SK-N-MC (cell line): Measurements from ENCODE around the gene HDAC4.
"Not testable (repeated sequence)": the region's sequence is repeated elsewhere in the genome, so short reads cannot be mapped to it uniquely, and the experiment has no call there.

Experiments used
- DNase-seq: peaks from one replicate; pipeline ENCODE4 v3.0.0-alpha.2; 2011; ENCODE audit warnings: low read depth, low spot score
- H3K27ac ChIP-seq: fragments of 200-600 bp; sonication (generic); 2 replicates; pipeline ENCODE4 v1.5.1; 2016; ENCODE audit warnings: mixed run types
- H3K36me3 ChIP-seq: fragments of 200-600 bp; sonication (generic); 2 replicates; pipeline ENCODE4 v1.6.1; 2017; ENCODE audit warnings: antibody characterized with exemption, low read length, mixed read lengths; ENCODE audit not compliant: insufficient read depth
- H3K4me3 ChIP-seq: fragments of 200-600 bp; sonication (generic); 2 replicates; pipeline ENCODE4 v1.5.1; 2016
- H3K9ac ChIP-seq: fragments of 200-600 bp; sonication (generic); 2 replicates; pipeline ENCODE4 v1.8.0; 2017; ENCODE audit warnings: mixed run types, mixed read lengths; ENCODE audit not compliant: insufficient read length
- H3K9me3 ChIP-seq: fragments of 200-600 bp; sonication (generic); 2 replicates; pipeline ENCODE4 v1.6.1; 2017; ENCODE audit warnings: low read depth, mild to moderate bottlenecking, antibody characterized with exemption, low read length, moderate library complexity, mixed read lengths
- EZH2 ChIP-seq: fragments of 200-600 bp; sonication (generic); IDR thresholded peaks from one replicate; pipeline ENCODE4 v1.6.1; 2017; ENCODE audit warnings: antibody characterized with exemption
- FOXP2 ChIP-seq: optimal IDR thresholded peaks from 2 replicates; pipeline ENCODE3; 2011; ENCODE audit warnings: mild to moderate bottlenecking, moderate library complexity; ENCODE audit not compliant: insufficient read depth; ENCODE audit errors: extremely low read length, control extremely low read depth
- POLR2AphosphoS5 ChIP-seq: IDR thresholded peaks from 2 replicates; pipeline ENCODE4 v1.6.1; 2012; ENCODE audit warnings: mild to moderate bottlenecking, low read depth, low read length, borderline replicate concordance

Gene HDAC4

DNA sequence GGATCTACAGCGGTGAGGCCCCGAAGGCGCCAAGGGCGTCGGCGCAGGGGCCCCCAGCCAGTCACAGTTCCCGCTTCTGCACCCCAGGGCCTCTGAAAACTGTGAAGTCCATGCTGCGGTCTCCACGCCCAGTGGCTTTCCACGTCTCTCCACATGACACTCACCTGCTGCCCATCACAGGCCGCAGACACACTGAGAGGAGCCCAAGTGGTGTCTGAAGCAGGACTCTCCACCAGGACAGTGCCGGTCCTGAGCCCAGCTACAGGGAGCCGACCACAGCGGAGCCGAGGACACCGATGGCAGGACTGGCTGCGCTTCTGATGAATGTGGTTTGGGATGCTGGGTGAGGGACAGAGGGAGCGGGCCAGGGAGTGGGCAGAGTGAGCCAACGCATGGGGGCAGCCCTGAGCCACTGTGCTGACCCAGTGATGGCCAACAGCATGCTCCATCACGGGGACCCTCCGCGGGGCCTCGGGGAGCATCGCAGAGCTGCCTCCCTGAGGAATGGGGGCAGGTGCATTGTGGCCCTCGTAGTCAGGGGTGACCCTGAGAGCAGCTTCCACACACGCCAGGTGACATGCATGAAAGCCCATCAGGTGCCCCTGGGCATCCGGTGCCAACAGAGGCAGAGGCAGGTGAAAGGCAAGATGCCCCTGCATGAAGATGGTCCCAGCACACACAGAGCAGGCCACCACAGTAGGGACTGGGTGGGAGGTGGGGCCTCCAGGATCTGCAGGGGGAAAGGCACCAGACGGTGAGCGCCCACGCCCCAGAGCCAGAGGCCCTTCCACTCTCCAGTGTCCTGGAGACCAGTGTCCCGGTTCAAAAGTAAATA, 116.6 kb downstream of the HDAC4 start:
- H3K4me3 ChIP-seq = no peak overlapping the region
- no peak overlapping the region for H3K27ac ChIP-seq
- no peaks in the 10 kb centered on the region for H3K36me3 ChIP-seq
- no peak overlapping the region for H3K9ac ChIP-seq
- H3K9me3 ChIP-seq = no peaks in the 10 kb centered on the region
- DNase-seq = no peak
- TF ChIP-seq POLR2AphosphoS5 = no peak
- no peak for TF ChIP-seq EZH2
- TF ChIP-seq FOXP2 = no peak

DNA sequence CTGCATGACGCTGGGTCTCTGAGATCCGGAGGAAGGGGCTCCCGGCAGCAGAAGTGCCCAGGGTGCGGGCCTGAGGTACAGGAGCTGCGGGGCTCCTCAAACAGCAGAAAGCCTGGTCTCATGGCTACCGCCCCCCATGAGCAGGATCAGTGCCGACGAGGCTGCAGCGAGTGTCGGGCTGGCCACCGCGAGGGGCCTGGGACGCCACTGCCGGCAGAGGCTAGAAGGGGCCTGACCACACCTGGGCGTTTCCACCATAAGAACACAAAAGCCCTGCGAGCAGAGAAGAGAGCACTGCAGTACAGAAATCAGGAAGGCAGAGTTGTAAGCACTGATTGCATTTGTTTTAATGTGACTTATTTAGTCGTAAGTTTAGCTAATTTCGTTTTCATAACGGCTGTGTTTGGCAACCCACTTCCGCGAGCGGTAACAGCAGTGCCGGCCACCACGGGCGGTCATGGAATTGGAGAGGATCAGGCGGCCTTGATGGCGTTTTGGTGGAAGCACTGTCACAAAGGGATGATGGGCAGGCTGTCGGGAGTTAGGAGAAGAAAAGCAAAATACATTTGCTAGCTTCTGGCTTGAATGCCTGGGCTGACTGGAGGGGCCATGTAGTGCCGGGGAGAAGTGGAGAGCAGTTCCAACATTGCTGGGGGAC, 117.4 kb downstream of the HDAC4 start:
- Histone ChIP-seq H3K9ac (no peak overlapping the region), H3K9me3 (no peaks in the 10 kb centered on the region), H3K4me3 (no peak overlapping the region), H3K36me3 (no peaks in the 10 kb centered on the region), H3K27ac (no peak overlapping the region)
- TF ChIP-seq POLR2AphosphoS5 = no peak
- no peak for TF ChIP-seq EZH2
- no peak for TF ChIP-seq FOXP2
- DNase-seq = no peak

DNA sequence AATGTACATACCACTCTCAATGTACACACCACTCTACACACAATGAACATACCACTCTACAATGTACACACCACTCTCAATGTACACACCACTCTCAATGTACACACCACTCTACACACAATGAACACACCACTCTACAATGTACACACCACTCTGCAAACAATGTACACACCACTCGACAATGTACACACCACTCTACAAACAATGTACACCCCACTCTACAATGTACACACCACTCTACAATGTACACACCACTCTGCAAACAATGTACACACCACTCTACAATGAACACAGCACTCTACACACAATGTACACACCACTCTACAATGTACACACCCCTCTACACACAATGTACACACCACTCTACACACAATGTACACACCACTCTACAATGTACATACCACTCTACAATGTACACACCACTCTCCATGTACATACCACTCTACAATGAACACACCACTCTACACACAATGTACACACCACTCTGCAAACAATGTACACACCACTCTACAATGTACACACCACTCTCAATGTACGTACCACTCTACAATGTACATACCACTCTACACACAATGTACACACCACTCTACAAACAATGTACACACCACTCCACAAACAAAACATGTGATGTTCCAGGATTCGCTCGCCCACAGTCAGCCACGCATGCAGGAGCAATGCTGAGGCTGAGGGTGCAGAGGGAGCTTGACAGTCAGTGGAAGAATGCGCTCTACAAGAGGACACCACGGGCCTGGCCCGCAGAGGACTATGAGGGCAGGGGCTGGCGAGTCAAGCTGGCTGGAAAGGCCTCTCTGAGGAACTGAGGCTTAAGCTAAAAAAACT, 118.2 kb downstream of the HDAC4 start:
- H3K4me3 ChIP-seq = no peak overlapping the region
- no peak for TF ChIP-seq POLR2AphosphoS5
- TF ChIP-seq EZH2 = no peak
- TF ChIP-seq FOXP2 = no peak
- H3K9me3 ChIP-seq = no peaks in the 10 kb centered on the region
- DNase-seq = no peak
- no peaks in the 10 kb centered on the region for H3K36me3 ChIP-seq
- no peak overlapping the region for H3K27ac ChIP-seq
- H3K9ac ChIP-seq = no peak overlapping the region

DNA sequence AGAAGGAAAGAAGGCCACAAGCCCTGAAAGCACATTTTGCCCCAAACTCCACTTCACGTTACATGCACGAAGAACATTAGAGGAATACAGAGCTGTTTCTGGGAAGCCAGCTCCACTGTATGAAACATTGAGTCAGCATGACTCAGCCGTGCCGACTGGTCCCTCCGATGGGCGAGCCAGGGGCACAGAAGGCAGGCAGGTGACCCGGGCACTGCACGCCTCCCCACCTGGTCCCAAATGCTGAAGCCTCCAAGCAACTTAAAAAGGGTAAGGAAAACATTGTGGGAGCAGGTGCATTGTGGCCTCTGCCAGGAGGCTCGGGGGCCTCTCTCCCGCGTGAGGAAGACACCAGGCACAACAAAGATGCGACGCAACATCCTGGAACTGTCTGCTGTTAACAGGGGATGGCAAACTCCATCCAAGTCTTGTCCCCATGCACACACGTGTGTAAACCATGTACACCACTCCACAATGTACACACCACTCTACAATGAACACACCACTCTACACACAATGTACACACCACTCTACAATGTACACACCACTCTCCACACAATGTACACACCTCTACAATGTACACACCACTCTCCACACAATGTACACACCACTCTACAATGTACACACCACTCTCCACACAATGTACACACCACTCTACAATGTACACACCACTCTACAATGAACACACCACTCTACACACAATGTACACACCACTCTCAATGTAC, 120.4 kb downstream of the HDAC4 start:
- H3K36me3 ChIP-seq, H3K4me3 ChIP-seq, DNase-seq, H3K9ac ChIP-seq, H3K9me3 ChIP-seq: not testable (repeated sequence)
- H3K27ac ChIP-seq = 0 out of 2 replicates have a peak overlapping the region, but pooled peaks have one; percentile 4

DNA sequence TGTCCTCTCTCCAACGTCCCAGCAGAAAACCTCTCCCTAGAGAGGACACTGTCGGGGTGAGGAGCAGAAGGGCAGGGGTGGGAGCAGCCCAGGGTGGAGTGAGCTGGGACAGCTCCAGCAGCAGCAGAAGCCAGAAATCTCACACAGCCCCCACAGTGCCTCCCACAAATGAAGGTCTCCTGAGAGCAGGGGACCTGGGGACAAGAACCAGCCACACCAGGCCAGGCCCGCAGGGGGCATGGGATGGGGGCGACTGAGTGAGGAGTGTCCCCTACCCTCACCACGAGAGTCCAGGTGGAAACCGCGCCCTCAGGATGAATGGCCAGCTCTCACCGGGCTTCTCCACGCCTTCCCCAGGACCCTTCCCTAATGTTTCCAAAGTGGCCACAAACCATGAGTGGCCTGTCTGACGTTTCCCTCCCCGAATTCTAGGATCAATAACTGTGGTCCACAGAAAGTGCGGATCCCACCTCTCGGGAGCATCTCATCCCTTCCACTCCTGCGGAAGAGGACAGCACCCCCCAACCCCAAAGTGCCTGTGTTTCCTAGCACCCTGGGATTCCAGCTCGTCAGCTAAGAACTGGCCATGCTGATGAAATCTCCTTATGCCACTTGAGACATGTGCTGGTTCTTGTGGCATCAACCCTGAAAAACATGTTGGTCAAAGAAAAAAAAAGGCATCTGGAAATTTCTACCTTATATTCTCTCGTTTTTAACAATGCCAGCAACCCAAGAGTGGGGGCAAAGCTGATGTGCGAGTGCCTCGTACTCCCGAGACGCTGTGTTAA, 121.1 kb downstream of the HDAC4 start:
- Histone ChIP-seq H3K9ac (no peak overlapping the region), H3K36me3 (no peaks in the 10 kb centered on the region), H3K4me3 (no peak overlapping the region), H3K27ac (0 out of 2 replicates have a peak overlapping the region, but pooled peaks have one; percentile 4), H3K9me3 (no peaks in the 10 kb centered on the region)
- no peak for TF ChIP-seq POLR2AphosphoS5
- TF ChIP-seq EZH2 = no peak
- TF ChIP-seq FOXP2 = no peak
- DNase-seq = no peak

DNA sequence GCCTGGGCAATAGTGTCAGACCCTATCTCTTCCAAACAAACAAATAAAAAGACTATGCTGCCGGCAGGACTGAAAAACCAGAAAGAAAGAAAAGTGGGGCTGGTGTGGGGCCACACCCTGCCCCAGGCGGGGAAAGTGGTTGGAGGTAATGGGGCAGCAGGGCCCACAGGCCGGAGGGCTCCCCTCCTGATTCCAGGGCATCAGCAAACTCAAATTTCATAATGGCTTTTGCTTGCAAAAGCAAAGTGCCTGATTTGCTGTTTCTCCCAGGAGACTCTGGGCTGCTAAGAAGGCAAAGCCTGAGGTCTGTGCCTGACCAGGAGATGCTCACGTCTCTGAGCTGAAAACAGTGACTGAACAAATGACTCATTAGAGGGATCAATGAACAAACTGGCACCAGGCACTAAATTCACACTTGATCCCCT, 121.9 kb downstream of the HDAC4 start:
- DNase-seq = no peak
- no peaks in the 10 kb centered on the region for H3K36me3 ChIP-seq
- H3K27ac ChIP-seq = no peak overlapping the region
- TF ChIP-seq EZH2 = no peak
- no peak for TF ChIP-seq POLR2AphosphoS5
- TF ChIP-seq FOXP2 = no peak
- H3K9ac ChIP-seq = no peak overlapping the region
- H3K4me3 ChIP-seq = no peak overlapping the region
- H3K9me3 ChIP-seq = no peaks in the 10 kb centered on the region

DNA sequence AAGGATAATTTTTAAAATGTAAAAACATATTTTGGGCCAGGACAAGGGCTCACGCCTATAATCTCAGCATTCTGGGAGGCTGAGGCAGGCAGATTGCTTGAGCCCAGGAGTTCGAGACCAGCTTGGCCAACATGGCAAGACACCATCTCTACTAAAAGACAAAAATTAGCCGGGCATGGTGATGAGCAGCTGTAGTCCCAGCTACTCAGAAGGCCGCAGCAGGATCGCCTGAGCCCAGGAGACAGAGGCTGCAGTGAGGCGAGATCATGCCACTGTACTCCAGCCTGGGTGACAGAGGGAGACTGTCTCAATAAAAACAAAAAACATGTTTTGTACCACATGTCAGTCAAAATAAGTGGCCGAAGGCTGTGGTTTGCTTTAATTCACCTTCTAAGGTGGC, 122.5 kb downstream of the HDAC4 start:
- Histone ChIP-seq H3K36me3 (no peaks in the 10 kb centered on the region), H3K9ac (no peak overlapping the region), H3K4me3 (no peak overlapping the region), H3K9me3 (no peaks in the 10 kb centered on the region), H3K27ac (no peak overlapping the region)
- TF ChIP-seq EZH2 (no peak), POLR2AphosphoS5 (no peak), FOXP2 (no peak)
- no peak for DNase-seq
